GM12892 (cell line): ENCODE results near the gene YAF2.

Experiments
- POLR2AphosphoS5 ChIP-seq: IDR thresholded peaks from 2 replicates; pipeline ENCODE4 v1.6.1; 2011; ENCODE audit warnings: low read depth, low read length, control low read depth
- TAF1 ChIP-seq: IDR thresholded peaks from 2 replicates; pipeline ENCODE4 v1.6.1; 2011; ENCODE audit warnings: low read depth, mild to moderate bottlenecking, control low read depth, low read length, borderline replicate concordance

GRCh38 chr12:42235426-42235825 is 2.6 kb downstream of the YAF2 start:
- TF ChIP-seq POLR2AphosphoS5 (no peak), TAF1 (no peak)
